ENCODE data around the gene MVK.

The MVK gene

GRCh38 chr12:109571773-109572505 lies 1.7 kb upstream of the MVK start:
- Mint-ChIP-seq H3K9me3 (no peaks in the 10 kb centered on the region), H3K4me1 (peaks cover 34% of the 10 kb centered on the region), H3K27me3 (no peaks in the 10 kb centered on the region), H3K4me3 (peak overlapping the region in 1 of 2 donors; percentile 91), H3K27ac (no peak overlapping the region)
- ATAC-seq (no peak), DNase-seq (no peak)

DNA sequence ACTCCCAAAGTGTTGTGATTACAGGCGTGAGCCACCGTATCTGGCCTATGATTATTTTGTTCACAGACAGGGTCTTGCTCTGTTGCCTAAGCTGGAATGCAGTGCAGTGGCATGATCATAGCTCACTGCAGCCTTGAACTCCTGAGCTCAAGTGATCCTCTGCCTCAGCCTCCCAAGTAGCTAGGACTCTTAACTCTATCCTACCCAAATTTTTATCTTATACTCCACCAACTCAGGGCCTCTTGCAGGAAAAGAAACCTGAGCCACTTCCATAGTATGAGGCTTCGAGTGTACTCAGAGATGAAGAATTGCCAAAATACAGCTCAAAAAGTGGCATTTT lies 1.1 kb upstream of the MVK start:
- Mint-ChIP-seq H3K9me3 (no peaks in the 10 kb centered on the region), H3K4me3 (peak overlapping the region; percentile 89 to 91), H3K27ac (peak overlapping the region; percentile 63 to 95), H3K27me3 (no peaks in the 10 kb centered on the region), H3K4me1 (peaks cover 34% of the 10 kb centered on the region)
- no peak for DNase-seq
- no peak for ATAC-seq

- peak; percentile 8 for ATAC-seq
- Mint-ChIP-seq H3K9me3 (no peaks in the 10 kb centered on the region), H3K27me3 (no peaks in the 10 kb centered on the region), H3K4me1 (peaks cover 34% of the 10 kb centered on the region), H3K27ac (no peak overlapping the region), H3K4me3 (peak overlapping the region; percentile 89 to 91)
- DNase-seq = no peak
These were observed 285 bp downstream of the MVK start for GRCh38 chr12:109573914-109574244.

DNA sequence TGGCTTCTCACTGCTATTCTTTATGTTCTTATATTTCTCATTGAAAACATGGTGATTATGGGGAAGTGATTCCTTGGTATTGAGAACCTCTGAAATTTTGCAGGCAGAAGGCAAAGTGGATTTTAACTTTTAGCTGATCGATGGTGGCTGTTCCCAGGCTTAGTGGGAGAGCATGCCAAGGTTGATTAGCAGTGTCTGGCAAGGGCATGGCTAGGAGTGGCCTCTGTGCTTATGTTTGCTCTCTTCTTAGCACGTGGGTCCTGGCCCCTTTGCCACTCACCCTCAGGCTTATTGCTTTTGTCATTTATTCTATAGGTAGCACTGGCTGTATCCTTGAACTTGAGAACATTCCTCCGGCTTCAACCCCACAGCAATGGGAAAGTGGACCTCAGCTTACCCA lies 2.1 kb downstream of the MVK start:
- no peak for DNase-seq
- Mint-ChIP-seq H3K27ac (no peak overlapping the region), H3K27me3 (no peaks in the 10 kb centered on the region), H3K4me3 (no peak overlapping the region), H3K9me3 (no peaks in the 10 kb centered on the region), H3K4me1 (peaks cover 34% of the 10 kb centered on the region)
- no peak for ATAC-seq

GRCh38 chr12:109577311-109577710 lies 3.7 kb downstream of the MVK start:
- H3K27ac Mint-ChIP-seq = no peak overlapping the region
- no peak overlapping the region for H3K4me3 Mint-ChIP-seq
- DNase-seq (no peak), ATAC-seq (no peak)
- H3K9me3 Mint-ChIP-seq = no peaks in the 10 kb centered on the region
- peaks cover 23% of the 10 kb centered on the region for H3K4me1 Mint-ChIP-seq
- no peaks in the 10 kb centered on the region for H3K27me3 Mint-ChIP-seq

DNA sequence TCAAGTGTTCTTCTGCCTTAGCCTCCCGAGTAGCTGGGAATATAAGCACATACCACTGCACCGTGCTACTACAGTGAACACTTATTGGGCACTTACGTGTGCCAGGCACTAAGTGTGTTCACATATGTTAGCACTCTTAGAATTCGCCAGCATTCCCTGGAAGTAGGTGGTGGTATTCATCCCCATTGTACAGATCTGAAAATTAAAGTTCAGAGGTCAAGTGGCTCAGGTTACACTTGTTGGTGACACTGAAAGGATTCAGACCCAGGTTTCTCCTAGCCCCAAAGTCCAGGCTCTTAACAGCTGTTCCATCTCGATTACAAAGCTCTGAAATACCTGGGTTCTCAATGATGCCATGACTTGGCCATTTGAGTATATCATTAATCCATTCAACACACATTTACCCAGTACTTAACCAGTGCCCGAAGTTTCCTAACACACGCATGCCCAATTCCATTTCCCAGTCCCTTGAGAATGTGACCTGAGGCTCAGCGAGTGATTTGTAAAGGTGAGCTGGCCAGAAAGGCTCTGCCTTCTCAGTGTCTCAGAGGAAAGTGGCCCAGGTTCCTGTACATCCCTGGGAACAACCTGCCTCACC lies 4.8 kb downstream of the MVK start:
- DNase-seq (no peak), ATAC-seq (no peak)
- Mint-ChIP-seq H3K9me3 (no peaks in the 10 kb centered on the region), H3K27me3 (no peaks in the 10 kb centered on the region), H3K27ac (peak overlapping the region in 1 of 2 donors; percentile 78), H3K4me1 (peaks cover 12% of the 10 kb centered on the region), H3K4me3 (no peak overlapping the region)

GRCh38 chr12:109579639-109580038 lies 6.0 kb downstream of the MVK start:
- Mint-ChIP-seq H3K9me3 (no peaks in the 10 kb centered on the region), H3K4me3 (no peak overlapping the region), H3K27me3 (no peaks in the 10 kb centered on the region), H3K27ac (no peak overlapping the region), H3K4me1 (peaks cover 6% of the 10 kb centered on the region)
- ATAC-seq (no peak), DNase-seq (no peak)

DNA sequence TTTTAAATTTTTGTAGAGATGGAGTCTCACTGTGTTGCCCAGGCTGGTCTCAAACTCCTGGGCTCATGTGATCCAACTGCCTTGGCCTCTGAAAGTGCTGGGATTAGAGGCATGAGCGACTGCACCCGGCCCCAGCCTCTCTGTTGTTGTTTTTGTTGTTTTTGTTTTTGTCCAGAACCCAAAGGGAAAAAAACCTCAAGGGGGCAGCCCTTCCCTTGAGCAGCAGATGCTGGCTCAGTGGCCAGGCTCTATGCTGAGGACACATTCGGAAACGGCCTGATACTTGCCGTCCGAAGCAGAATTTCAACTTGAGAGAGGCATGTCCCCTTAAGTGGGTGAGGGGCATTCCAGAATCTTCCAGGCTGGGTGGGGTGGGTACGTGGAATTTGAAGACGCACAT lies 6.7 kb downstream of the MVK start:
- Mint-ChIP-seq H3K27me3 (no peaks in the 10 kb centered on the region), H3K9me3 (no peaks in the 10 kb centered on the region), H3K4me3 (no peak overlapping the region), H3K4me1 (no peaks in the 10 kb centered on the region), H3K27ac (no peak overlapping the region)
- DNase-seq (no peak), ATAC-seq (no peak)

- H3K27ac Mint-ChIP-seq = peak overlapping the region in 1 of 2 donors; percentile 42
- H3K4me3 Mint-ChIP-seq = no peak overlapping the region
- H3K27me3 Mint-ChIP-seq = no peaks in the 10 kb centered on the region
- no peak for ATAC-seq
- H3K9me3 Mint-ChIP-seq = no peaks in the 10 kb centered on the region
- H3K4me1 Mint-ChIP-seq = no peaks in the 10 kb centered on the region
- DNase-seq = no peak
These were observed 7.2 kb downstream of the MVK start for GRCh38 chr12:109580684-109581333.

GRCh38 chr12:109581334-109581691 lies 7.7 kb downstream of the MVK start:
- Mint-ChIP-seq H3K27ac (no peak overlapping the region), H3K4me3 (no peak overlapping the region), H3K9me3 (no peaks in the 10 kb centered on the region), H3K4me1 (no peaks in the 10 kb centered on the region), H3K27me3 (no peaks in the 10 kb centered on the region)
- ATAC-seq (no peak), DNase-seq (no peak)

- Mint-ChIP-seq H3K27ac (no peak overlapping the region), H3K9me3 (no peaks in the 10 kb centered on the region), H3K27me3 (no peaks in the 10 kb centered on the region), H3K4me1 (no peaks in the 10 kb centered on the region), H3K4me3 (no peak overlapping the region)
- DNase-seq (no peak), ATAC-seq (no peak)
These were observed 8.3 kb downstream of the MVK start for GRCh38 chr12:109581856-109582255.

GRCh38 chr12:109582636-109583035 lies 9.0 kb downstream of the MVK start:
- H3K4me1 Mint-ChIP-seq = no peaks in the 10 kb centered on the region
- H3K27ac Mint-ChIP-seq = no peak overlapping the region
- H3K4me3 Mint-ChIP-seq = no peak overlapping the region
- no peaks in the 10 kb centered on the region for H3K27me3 Mint-ChIP-seq
- DNase-seq (no peak), ATAC-seq (no peak)
- no peaks in the 10 kb centered on the region for H3K9me3 Mint-ChIP-seq

- no peak overlapping the region for H3K4me3 Mint-ChIP-seq
- DNase-seq (no peak), ATAC-seq (no peak)
- no peaks in the 10 kb centered on the region for H3K4me1 Mint-ChIP-seq
- no peak overlapping the region for H3K27ac Mint-ChIP-seq
- no peaks in the 10 kb centered on the region for H3K27me3 Mint-ChIP-seq
- no peaks in the 10 kb centered on the region for H3K9me3 Mint-ChIP-seq
These were observed 10.1 kb downstream of the MVK start for GRCh38 chr12:109583733-109584132.

GRCh38 chr12:109586385-109587296 lies 13.0 kb downstream of the MVK start:
- Mint-ChIP-seq H3K27me3 (no peaks in the 10 kb centered on the region), H3K9me3 (no peaks in the 10 kb centered on the region), H3K4me3 (no peak overlapping the region), H3K4me1 (no peaks in the 10 kb centered on the region), H3K27ac (no peak overlapping the region)
- ATAC-seq (no peak), DNase-seq (no peak)

GRCh38 chr12:109587921-109588320 lies 14.3 kb downstream of the MVK start:
- H3K9me3 Mint-ChIP-seq = no peaks in the 10 kb centered on the region
- H3K27me3 Mint-ChIP-seq = no peaks in the 10 kb centered on the region
- DNase-seq (no peak), ATAC-seq (no peak)
- no peak overlapping the region for H3K4me3 Mint-ChIP-seq
- no peaks in the 10 kb centered on the region for H3K4me1 Mint-ChIP-seq
- H3K27ac Mint-ChIP-seq = no peak overlapping the region

All from stimulated activated naive CD8-positive, alpha-beta T cell treated with anti-CD3 and anti-CD28 coated beads, Interleukin-15, amount 100 ng/mL, for 72 hours (primary cell).